Liver (tissue), 9 donors: ENCODE results near the gene AKT3. TPM values are rescaled to one million over a fixed set of nuclear protein-coding genes. Genes with fewer than 3 reads are reported as not detected.

Source experiments
- DNase-seq: peaks from one replicate; pipeline ENCODE4 v3.0.0-alpha.2; 2017; ENCODE audit warnings: low spot score
- H3K27ac ChIP-seq, 2 donors: one replicate each; pipeline ENCODE4 v1.7.0; 2013; ENCODE audit warnings: inconsistent platforms in 2 of 2, low read length in 2 of 2, control low read depth in 1 of 2, low read depth in 1 of 2, mild to moderate bottlenecking in 1 of 2
- H3K27me3 ChIP-seq, 4 donors: one replicate each; pipeline versions ENCODE4 v1.6.1 to v1.7.0; 2013; ENCODE audit warnings: low read length in 3 of 4, inconsistent platforms in 1 of 4, mild to moderate bottlenecking in 1 of 4, moderate library complexity in 1 of 4; ENCODE audit not compliant: control insufficient read depth in 4 of 4, insufficient read depth in 4 of 4
- H3K36me3 ChIP-seq, 4 donors: one replicate each; pipeline versions ENCODE4 v1.6.1 to v1.7.0; 2013; ENCODE audit warnings: low read length in 3 of 4, mild to moderate bottlenecking in 3 of 4, low read depth in 1 of 4, moderate library complexity in 1 of 4; ENCODE audit not compliant: control insufficient read depth in 4 of 4, insufficient read depth in 3 of 4
- H3K4me1 ChIP-seq, 4 donors: one replicate each; pipeline versions ENCODE4 v1.6.1 to v1.7.0; 2013; ENCODE audit warnings: low read length in 3 of 4, mild to moderate bottlenecking in 3 of 4, moderate library complexity in 1 of 4; ENCODE audit not compliant: control insufficient read depth in 4 of 4, insufficient read depth in 4 of 4
- H3K4me3 ChIP-seq, 3 donors: one replicate each; pipeline versions ENCODE4 v1.6.1 to v1.7.0; 2013; ENCODE audit warnings: low read length in 3 of 3, control low read depth in 1 of 3, low read depth in 1 of 3, mild to moderate bottlenecking in 1 of 3
- H3K9ac ChIP-seq, 2 donors: one replicate each; pipeline ENCODE4 v1.7.0; 2013; ENCODE audit warnings: low read length in 2 of 2, mild to moderate bottlenecking in 2 of 2, moderate library complexity in 2 of 2, control low read depth in 1 of 2, low read depth in 1 of 2
- H3K9me3 ChIP-seq, 4 donors: one replicate each; pipeline versions ENCODE4 v1.6.1 to v1.7.0; 2013; ENCODE audit warnings: low read length in 3 of 4; ENCODE audit not compliant: control insufficient read depth in 4 of 4
- ATF3 ChIP-seq: IDR thresholded peaks from 2 replicates; pipeline ENCODE4 v1.6.1; 2016; ENCODE audit warnings: antibody characterized with exemption
- CTCF ChIP-seq: fragments of 150-350 bp; IDR thresholded peaks from 2 replicates; pipeline ENCODE4 v1.5.1; 2017; ENCODE audit warnings: improper control_type of control experiment, low read depth, low read length; ENCODE audit not compliant: missing input control
- EGR1 ChIP-seq, 2 donors: IDR thresholded peaks; 2 replicates each; pipeline ENCODE4 v1.6.1; 2016 to 2018; ENCODE audit warnings: antibody characterized with exemption in 2 of 2, low read depth in 2 of 2
- FOXA1 ChIP-seq: IDR thresholded peaks from 2 replicates; pipeline ENCODE4 v1.6.1; 2016; ENCODE audit warnings: antibody characterized with exemption
- FOXA2 ChIP-seq: IDR thresholded peaks from 2 replicates; pipeline ENCODE4 v1.6.1; 2016; ENCODE audit warnings: antibody characterized with exemption
- GABPA ChIP-seq, 2 donors: IDR thresholded peaks in 1 of 2; conservative IDR thresholded peaks in 1 of 2; 2 replicates each; pipeline ENCODE4 v1.6.1; 2016; ENCODE audit warnings: antibody characterized with exemption in 2 of 2, mild to moderate bottlenecking in 1 of 2, moderate library complexity in 1 of 2
- HNF4A ChIP-seq, 2 donors: conservative IDR thresholded peaks; 2 replicates each; pipeline ENCODE4 v1.6.1; 2016; ENCODE audit warnings: antibody characterized with exemption in 2 of 2, mild to moderate bottlenecking in 2 of 2
- HNF4G ChIP-seq: IDR thresholded peaks from 2 replicates; pipeline ENCODE4 v1.6.1; 2016; ENCODE audit warnings: antibody characterized with exemption
- JUND ChIP-seq, 2 donors: IDR thresholded peaks; 2 replicates each; pipeline ENCODE4 v1.6.1; 2016; ENCODE audit warnings: antibody characterized with exemption in 2 of 2
- MAX ChIP-seq: IDR thresholded peaks from 2 replicates; pipeline ENCODE4 v1.6.1; 2016; ENCODE audit warnings: antibody characterized with exemption
- NR2F2 ChIP-seq: IDR thresholded peaks from 2 replicates; pipeline ENCODE4 v1.6.1; 2016; ENCODE audit warnings: antibody characterized with exemption
- RAD21 ChIP-seq, 2 donors: IDR thresholded peaks; 2 replicates each; pipeline ENCODE4 v1.6.1; 2016; ENCODE audit warnings: antibody characterized with exemption in 2 of 2, mild to moderate bottlenecking in 2 of 2
- REST ChIP-seq: IDR thresholded peaks from 2 replicates; pipeline ENCODE4 v1.6.1; 2016; ENCODE audit warnings: antibody characterized with exemption, mild to moderate bottlenecking
- RXRA ChIP-seq, 2 donors: IDR thresholded peaks; 2 replicates each; pipeline ENCODE4 v1.6.1; 2017 to 2018; ENCODE audit warnings: antibody characterized with exemption in 2 of 2, mild to moderate bottlenecking in 1 of 2
- SP1 ChIP-seq: IDR thresholded peaks from 2 replicates; pipeline ENCODE4 v1.6.1; 2018; ENCODE audit warnings: antibody characterized with exemption, mild to moderate bottlenecking
- TAF1 ChIP-seq: conservative IDR thresholded peaks from 2 replicates; pipeline ENCODE4 v1.6.1; 2016; ENCODE audit warnings: antibody characterized with exemption, mild to moderate bottlenecking
- YY1 ChIP-seq: IDR thresholded peaks from 2 replicates; pipeline ENCODE4 v1.6.1; 2016; ENCODE audit warnings: antibody characterized with exemption, mild to moderate bottlenecking
- ZBTB33 ChIP-seq: IDR thresholded peaks from 2 replicates; pipeline ENCODE4 v1.6.1; 2016; ENCODE audit warnings: antibody characterized with exemption
- WGBS: extraction: QIAGEN DNeasy Blood & Tissue Kit; methylation state at CpG from one replicate; pipeline ENCODE4 v1.1.7; 2013; 5-methylcytosine and 5-hydroxymethylcytosine counted together
- polyA plus RNA-seq, 2 donors: library from polyadenylated mRNA; stranded (reverse) in 1 of 2; unstranded in 1 of 2; fragments of 200-250 nt in 1 of 2; fragments of >200 nt in 1 of 2; fragmentation: Nextera tagmentation in 1 of 2; extraction: Ambion mirVana in 1 of 2; gene quantifications; one replicate each; pipeline versions ENCODE4 v1.2.1 to v1.2.3, GENCODE V29; 2013 to 2015
- total RNA-seq, 2 donors: library from RNA; depleted of rRNA; stranded (reverse); fragments of >200 nt; gene quantifications; one replicate each; pipeline ENCODE4 v1.2.3, GENCODE V29; 2014
- donor health status: healthy.
- donor health status: healthy.
- donor health status: healthy.
- donor health status: healthy.
- donor health status: healthy.

AKT3 gene
- total and polyA plus RNA-seq, 4 donors: 1.7 to 7.6 (median 2.8) TPM

GRCh38 chr1:243514927-243515326 lies 335.1 kb downstream of the AKT3 start:
- 91% methylated on average over 1 of the region's 1 CpG for whole genome bisulfite sequencing
- no peaks in the 10 kb centered on the region for H3K27me3 ChIP-seq
- H3K9ac ChIP-seq: no peak overlapping the region
- H3K9me3 ChIP-seq: no peaks in the 10 kb centered on the region
- no peak for TF ChIP-seq FOXA1
- TF ChIP-seq HNF4G: no peak
- no peak for TF ChIP-seq ATF3
- TF ChIP-seq EGR1 (IDR thresholded peaks at IDR 0.05; ENCODE audit: low read depth in 2 of 2): no peak
- no peak for TF ChIP-seq JUND (IDR thresholded peaks at IDR 0.05)
- TF ChIP-seq NR2F2: no peak
- TF ChIP-seq REST: no peak
- TF ChIP-seq RXRA (IDR thresholded peaks at IDR 0.05): no peak
- no peak for TF ChIP-seq YY1
- no peak for TF ChIP-seq CTCF
- TF ChIP-seq RAD21 (IDR thresholded peaks at IDR 0.05): no peak
- TF ChIP-seq FOXA2: no peak
- TF ChIP-seq GABPA (IDR thresholded peaks at IDR 0.05 in 1 of 2, conservative IDR thresholded peaks at IDR 0.05 in 1 of 2): no peak
- TF ChIP-seq MAX: no peak
- no peak for TF ChIP-seq SP1
- no peak for TF ChIP-seq ZBTB33
- TF ChIP-seq TAF1: no peak
- TF ChIP-seq HNF4A (conservative IDR thresholded peaks at IDR 0.05): no peak
- no peaks in the 10 kb centered on the region for H3K36me3 ChIP-seq
- H3K4me1 ChIP-seq: peaks cover 0 to 3% (median 0%) of the 10 kb centered on the region in 4 donors
- no peak overlapping the region for H3K4me3 ChIP-seq
- no peak for DNase-seq
- H3K27ac ChIP-seq: no peak overlapping the region
